Fibroblast of mammary gland (primary cell): ENCODE measurements around the gene PCED1B.
"Not testable (repeated sequence)": the region's sequence is repeated elsewhere in the genome, so short reads cannot be mapped to it uniquely, and the experiment has no call there.

Experiments used
- DNase-seq: peaks from one replicate; pipeline ENCODE4 v3.0.0-alpha.2; 2010; ENCODE audit warnings: low read depth
- H3K4me3 ChIP-seq: 2 replicates; pipeline ENCODE4 v1.5.1; 2011; ENCODE audit warnings: low read depth, mild to moderate bottlenecking, low read length, moderate library complexity; ENCODE audit not compliant: control insufficient read depth
- TF ChIP-seq, protein P1 (sequence below): conservative IDR thresholded peaks from 2 replicates; pipeline ENCODE4 v1.5.1; 2011; ENCODE audit warnings: low read depth, low read length, inconsistent platforms; ENCODE audit not compliant: control insufficient read depth, insufficient read depth

The PCED1B gene

DNA sequence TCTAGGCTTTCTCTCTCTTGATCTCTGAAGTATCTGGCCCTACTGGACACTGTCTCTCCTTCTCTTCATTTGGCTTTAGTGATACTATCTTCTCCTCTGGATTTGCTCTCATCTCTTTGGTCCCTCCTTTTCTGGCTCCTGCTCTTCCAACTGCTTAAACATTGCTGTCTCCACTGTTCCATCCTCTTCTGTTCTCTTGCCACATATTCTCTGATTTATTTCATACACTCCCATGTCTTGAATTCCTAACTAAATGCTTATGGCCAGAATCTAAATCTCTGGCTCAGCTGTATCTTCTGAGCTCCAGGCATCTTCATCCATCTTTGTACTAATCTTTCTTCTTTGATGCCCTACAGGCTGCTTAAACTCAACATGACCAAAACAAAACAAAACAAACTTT is 25.5 kb upstream of the PCED1B start:
- DNase-seq, result no peak
- TF ChIP-seq, protein P1, sequence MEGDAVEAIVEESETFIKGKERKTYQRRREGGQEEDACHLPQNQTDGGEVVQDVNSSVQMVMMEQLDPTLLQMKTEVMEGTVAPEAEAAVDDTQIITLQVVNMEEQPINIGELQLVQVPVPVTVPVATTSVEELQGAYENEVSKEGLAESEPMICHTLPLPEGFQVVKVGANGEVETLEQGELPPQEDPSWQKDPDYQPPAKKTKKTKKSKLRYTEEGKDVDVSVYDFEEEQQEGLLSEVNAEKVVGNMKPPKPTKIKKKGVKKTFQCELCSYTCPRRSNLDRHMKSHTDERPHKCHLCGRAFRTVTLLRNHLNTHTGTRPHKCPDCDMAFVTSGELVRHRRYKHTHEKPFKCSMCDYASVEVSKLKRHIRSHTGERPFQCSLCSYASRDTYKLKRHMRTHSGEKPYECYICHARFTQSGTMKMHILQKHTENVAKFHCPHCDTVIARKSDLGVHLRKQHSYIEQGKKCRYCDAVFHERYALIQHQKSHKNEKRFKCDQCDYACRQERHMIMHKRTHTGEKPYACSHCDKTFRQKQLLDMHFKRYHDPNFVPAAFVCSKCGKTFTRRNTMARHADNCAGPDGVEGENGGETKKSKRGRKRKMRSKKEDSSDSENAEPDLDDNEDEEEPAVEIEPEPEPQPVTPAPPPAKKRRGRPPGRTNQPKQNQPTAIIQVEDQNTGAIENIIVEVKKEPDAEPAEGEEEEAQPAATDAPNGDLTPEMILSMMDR, result no peak
- H3K4me3 ChIP-seq, result no peak overlapping the region

GRCh38 chr12:47054659-47055058 is 24.8 kb upstream of the PCED1B start:
- TF ChIP-seq, protein P1, result no peak
- H3K4me3 ChIP-seq, result no peak overlapping the region
- no peak for DNase-seq

- not testable (repeated sequence) for DNase-seq, H3K4me3 ChIP-seq
These were observed 23.6 kb upstream of the PCED1B start for GRCh38 chr12:47055856-47056255.

DNA sequence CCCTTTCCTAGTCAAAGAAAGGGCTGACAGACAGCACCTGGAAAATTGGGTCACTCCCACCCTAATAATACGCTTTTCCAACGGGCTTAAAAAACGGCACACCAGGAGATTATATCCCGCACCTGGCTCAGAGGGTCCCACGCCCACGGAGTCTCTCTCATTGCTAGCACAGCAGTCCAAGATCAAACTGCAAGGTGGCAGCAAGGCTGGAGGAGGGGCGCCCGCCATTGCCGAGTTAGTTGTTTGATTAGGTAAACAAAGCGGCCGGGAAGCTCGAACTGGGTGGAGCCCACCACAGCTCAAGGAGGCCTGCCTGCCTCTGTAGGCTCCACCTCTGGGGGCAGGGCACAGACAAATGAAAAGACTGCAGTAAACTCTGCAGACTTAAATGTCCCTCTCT is 22.5 kb upstream of the PCED1B start:
- H3K4me3 ChIP-seq, DNase-seq: not testable (repeated sequence)

- DNase-seq, result not testable (repeated sequence)
These were observed 20.8 kb upstream of the PCED1B start for GRCh38 chr12:47058640-47059039.

DNA sequence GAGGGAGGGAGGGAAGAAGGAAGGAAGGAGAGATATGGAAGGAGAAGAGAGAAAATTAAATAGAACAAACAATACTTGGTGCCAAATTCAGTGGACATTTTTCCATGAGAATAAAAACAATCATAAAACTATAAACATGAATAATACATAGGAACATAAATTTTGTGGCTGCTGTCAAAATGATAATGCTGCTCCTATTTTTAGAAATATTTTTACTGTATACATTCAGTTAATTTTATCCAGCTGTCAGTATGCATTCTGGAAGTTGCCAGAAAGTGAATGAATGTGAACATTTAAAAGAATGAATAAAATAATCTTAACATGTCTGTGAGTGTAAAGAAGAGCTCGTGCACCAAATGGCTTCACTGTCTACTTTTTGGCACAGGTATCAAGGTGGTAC is 13.9 kb upstream of the PCED1B start:
- DNase-seq, result no peak
- H3K4me3 ChIP-seq, result no peak overlapping the region
- TF ChIP-seq, protein P1, result no peak

More at GRCh38 chr12:47058640-47059039, 20.8 kb upstream of the PCED1B start:
- not testable (repeated sequence) for H3K4me3 ChIP-seq

GRCh38 chr12:47066278-47067025 is 13.0 kb upstream of the PCED1B start:
- TF ChIP-seq, protein P1, result no peak
- DNase-seq, result peak; percentile 73
- H3K4me3 ChIP-seq, result no peak overlapping the region

- no peak overlapping the region for H3K4me3 ChIP-seq
- TF ChIP-seq, protein P1, result no peak
- DNase-seq, result no peak
These were observed 12.2 kb upstream of the PCED1B start for GRCh38 chr12:47067176-47067575.
